GM21529 (cell line): ENCODE measurements around the gene ZCCHC14.
"Not testable (repeated sequence)": the region's sequence is repeated elsewhere in the genome, so short reads cannot be mapped to it uniquely, and the experiment has no call there.

Experiments used
- ATAC-seq: cut with Tn5 transposase; IDR thresholded peaks from one replicate; pipeline ENCODE4 v1.9.1; 2021; ENCODE audit not compliant: unreplicated experiment

Gene ZCCHC14

DNA sequence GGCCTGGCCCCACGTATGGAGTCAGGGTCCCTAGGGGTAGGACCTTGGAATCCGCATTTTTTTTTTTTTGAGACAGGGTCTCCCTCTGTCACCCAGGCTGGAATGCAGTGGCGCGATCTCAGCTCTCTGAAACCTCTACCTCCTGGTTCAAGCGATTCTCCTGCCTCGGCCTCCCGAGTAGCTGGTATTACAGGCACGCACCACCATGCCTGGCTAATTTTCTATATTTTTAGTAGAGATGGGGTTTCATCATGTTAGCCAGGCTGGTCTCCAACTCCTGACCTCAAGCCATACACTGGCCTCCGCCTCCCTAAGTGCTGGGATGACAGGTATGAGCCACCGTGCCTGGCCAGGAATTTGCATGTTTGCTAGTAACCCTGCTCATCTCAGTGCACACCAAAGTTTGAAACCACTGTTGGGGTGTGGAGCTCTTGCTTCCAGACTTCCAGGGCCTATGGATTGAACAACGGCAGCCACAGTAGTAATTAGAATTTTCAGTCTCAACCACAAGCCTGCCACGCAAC is 5.0 kb upstream of the ZCCHC14 start:
- not testable (repeated sequence) for ATAC-seq

DNA sequence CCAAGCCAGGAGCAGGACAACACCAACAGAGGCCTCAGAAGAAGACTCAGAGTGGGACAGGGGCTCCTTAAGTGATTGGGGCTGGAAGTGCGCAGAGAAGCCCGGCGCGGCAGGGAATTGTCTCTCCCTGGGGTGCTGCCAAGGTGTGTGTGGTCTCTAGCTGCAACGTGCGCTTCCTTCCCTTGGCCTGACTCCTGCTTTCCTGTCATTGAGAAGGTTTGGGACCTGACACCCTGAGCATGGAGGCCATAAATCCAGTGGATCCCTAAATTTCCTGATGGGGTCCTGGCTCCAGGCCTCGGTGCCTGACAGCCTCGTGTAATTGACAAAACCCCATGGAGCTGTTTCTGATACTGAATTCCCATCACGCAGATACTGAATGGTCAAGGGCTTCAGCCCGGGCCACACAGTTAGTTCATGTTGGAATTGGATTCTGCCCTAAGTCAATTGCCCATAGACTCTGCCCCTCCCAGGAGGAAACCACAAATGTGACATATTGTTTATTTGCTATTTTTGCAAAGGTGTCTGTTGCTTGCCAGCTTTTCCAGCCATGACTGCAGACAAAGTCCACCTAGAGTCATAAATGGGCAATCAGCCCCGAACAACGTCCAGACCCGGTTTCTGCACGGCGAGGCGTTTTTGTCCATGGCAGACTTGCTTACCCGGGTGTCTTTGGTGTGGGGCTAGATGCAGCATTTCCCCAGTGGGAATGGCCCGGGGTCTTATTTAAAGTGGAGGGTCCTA is 4.4 kb upstream of the ZCCHC14 start:
- ATAC-seq, result not testable (repeated sequence)

DNA sequence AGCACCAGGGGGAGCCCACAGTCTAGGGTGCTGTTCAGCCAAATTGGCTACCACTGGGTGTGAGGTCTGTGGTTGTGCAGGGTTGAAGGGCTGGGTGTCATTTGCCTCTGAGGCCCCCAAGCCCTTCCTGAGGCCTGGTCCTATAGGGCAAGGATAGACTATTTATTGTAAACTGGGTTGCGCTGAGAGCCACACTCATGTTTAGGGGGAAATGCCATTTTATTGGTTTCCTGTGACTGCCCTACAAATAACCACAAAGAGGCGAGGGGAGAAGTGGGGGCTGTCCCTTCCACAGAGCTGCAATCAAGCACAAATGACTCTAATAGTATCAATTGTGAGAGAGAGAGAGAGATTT is 3.6 kb upstream of the ZCCHC14 start:
- ATAC-seq, result no peak

DNA sequence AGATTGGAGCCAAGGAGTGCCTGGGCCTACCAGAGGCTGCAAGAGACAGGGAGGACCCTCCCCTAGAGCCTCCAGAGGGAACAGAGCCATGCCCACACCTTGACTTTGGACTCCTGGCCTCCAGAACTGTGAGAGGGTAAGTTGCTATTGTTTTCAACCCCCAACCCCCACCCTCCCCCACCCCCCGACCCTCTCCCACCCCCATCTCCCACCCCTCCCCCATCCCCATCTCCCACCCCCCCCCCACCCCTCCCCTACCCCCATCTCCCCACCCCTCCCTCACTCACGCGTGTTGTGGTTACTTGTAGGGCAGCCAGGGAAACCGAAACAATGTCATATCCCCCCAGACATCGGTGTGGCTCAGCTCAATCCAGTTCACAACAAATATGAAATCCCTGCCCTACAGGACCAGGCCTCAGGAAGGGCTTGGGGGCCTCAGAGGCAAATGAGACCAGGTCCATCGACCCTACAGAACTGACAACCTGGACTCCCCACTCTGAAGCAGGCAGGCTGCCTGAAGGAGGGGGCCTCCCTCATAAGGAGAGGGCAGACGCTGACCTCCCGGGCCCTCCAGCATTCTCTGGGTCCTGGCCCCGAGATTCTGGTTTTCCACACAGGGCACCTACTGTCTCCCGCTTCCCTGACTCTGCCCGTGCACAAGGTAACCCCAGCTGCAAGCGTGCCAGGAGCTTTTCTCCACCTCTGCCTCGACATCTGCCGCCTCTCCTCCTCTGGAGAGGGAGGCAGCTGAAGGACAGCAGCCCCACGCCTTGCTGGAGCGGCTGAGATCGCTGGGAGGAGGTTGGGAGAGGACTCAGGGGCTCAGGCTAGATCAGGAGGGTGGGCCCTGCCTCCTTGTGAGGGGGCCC is 3.0 kb upstream of the ZCCHC14 start:
- no peak for ATAC-seq

DNA sequence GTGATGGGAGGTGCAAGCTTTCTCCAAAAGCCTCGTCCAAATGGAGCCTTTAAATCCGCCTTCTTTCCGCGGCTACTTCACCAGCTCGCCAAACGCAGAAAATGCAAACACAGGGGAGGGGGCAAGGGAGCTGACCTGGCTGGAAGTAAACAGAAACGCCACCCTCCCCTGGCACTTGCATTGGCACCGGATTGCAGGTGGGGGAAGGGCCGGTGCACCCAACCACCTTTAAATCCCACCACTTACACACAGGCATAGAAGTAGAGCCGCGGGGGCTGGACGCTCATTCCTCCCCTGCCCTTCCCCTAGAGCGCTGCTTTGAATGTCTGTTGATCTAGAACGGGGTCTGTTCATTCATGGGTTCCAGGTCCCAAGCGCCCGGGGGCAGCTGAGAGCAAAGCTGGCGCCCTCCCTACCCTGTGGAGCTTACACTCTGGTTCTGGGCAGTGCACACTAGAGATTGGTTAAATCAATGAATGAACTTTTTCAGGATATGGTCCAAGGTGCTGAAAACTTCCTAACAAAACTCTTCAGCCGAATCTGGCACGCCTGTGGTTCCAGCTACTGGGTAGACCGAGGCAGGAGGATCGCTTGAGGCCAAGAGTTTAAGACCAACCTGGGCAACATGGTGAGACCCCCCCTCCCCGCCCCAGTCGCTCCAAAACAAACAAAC is 920 bp upstream of the ZCCHC14 start:
- no peak for ATAC-seq

DNA sequence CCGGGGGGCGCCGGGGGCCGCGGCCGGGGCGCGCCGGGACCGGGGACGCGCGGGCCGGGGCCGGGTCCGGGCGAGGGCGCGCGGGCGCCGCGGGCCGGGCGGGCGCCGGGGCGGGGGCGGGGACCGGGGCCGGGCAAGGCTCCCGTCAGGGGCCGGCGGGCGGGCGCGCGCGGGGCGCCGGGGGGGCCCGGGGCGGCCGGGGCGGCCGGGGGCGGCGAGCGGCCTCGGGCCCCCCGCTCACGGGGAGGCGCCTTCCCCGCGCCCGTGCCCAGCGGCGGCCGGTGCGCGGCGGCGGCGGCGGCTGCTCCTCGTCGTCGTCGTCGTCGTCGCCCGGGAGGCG is 563 bp downstream of the ZCCHC14 start:
- no peak for ATAC-seq

DNA sequence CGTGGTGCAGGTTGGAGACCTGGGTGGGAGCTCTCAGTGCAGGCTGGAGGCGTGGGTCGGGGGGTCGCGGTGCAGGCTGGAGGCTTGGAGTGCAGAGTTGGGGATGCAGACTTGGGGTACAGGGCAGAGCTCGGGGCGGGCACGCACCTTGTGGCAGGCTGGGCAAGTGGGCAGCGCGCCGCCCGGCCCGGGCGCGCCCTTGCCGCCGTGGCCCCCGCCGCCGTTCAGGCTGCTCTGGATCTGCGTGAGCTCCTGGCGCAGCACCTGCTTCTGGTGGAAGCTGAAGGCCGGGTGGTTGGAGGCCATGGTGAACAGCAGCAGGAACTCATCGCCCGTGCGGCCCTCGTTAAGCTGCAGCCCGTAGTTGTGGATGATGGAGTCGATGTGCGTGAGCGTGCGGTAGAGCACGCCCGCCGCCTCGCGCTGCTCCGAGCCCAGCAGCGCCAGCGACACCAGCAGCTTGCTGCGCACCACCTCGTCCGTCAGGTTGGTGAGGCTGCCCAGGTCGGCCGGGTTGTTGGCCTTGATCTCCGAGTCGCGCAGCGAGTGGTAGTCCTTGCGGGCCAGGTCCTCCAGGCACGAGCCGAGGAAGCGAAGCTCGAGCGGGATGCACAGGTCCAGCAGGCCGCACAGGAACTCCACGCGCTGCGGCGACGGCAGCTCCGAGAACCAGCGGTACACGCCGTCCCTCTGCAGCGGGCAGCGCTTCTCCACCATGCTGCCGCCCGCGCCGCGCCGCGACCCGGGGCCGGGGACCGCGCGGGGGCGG is 1.1 kb downstream of the ZCCHC14 start:
- no peak for ATAC-seq

DNA sequence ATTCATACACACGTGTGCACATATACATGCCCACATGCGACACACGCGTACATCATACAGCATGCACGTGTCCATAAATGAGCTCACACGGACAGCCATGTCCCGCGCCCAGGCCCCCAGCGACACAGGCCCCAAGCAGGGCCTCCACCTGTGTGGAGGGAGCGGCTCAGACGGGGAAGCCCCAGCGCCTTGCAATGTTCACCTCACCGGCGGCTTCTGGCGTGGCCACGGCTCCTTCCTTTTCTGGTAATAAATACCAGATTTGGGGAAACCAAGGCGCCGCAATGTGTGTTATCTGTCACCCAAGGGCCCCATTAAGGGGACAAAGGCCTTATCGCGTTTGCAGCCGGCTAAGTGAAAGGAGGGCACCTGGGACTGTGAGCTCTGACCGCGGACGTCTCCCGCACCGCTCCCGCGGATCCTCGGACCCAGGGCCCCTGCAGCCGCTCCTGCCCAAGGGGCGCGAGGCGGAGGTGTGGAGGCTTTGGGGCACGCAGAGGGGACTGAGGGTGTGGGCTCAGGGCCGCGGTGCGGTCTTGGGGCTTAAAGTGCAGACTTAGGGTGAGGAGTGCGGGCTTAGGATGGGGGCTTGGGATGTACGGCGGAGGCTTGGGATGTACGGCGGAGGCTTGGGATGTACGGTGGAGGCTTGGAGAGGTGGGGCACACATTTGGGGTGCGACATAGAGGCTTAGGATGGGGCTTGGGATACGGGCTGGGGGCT is 1.9 kb downstream of the ZCCHC14 start:
- not testable (repeated sequence) for ATAC-seq

DNA sequence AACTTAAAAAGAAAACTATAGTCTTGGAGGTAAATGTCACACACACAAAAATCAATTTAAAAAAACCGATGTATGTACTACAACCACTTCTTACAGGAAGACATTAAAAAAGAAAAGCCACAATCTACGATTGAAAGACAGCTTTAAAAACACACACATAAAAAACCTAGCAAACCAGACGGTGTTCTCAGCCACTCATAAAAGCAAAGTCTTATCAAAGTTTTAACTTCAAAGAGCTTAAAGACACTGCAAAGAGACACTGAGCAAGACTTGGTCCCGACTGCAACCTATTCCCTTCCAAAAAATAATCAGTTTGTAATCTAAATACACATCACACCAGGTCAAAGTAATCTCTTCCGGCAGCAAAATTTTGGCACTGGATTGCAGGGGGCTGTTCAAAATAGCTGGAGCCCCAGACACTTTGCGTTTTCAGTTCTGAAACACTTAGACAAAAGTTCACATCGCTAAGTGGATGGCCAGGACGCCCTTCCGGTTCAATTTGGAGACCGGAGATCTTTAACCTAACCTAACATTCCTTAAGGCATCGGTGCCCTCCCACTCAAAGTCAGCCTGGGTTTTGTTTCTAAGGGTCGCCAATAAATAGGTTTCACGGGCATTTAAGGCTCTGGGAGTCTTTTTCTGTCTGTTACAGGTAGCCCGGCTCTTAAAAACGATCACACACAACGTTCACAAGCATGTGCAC is 2.6 kb downstream of the ZCCHC14 start:
- ATAC-seq, result no peak

DNA sequence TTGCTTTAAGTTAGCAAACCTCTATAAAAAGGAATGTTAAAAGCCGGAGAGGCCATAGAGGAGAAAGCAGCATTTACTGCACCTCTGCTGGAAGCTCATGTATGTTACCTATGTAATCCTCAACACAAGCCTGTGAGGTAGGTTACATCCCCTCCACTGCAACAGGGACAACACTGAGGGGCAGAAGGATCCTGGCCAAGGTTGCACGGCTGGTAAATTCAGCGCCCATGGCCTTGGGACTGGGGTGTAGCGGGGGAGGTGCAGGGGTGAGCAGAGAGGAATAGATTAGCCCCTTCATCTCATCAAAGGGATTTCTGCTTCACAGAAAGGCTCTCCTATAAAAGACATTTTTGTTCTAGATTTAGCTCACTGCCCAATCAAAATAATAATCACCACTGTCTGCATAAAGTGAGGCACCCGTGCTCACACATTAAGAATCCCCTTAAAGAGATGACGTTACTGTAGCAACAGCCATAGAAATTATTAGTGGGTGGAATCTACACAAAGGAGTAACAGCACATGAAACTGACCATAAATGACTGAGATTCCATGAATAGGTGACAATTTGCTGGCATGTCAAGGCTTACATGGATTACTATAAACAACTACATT is 3.3 kb downstream of the ZCCHC14 start:
- no peak for ATAC-seq

DNA sequence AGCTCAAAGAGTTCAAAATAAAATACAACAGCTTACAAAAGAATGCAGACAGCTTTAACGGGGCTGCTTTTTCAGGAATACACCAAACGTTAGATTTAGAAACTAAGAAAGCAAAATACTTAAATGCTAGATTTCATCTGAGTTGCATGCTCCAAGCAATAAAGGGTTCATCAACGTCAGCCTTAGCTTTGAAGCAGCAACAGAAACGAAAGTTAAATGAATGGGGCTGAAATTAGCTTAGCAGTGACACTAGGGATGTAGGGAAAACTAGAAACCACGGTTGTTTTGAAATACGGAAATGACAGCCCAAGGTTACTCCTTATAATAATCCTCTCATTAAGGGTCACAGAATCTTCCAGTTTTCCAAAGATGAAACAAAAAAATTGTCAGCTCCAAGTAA is 3.9 kb downstream of the ZCCHC14 start:
- ATAC-seq, result not testable (repeated sequence)

DNA sequence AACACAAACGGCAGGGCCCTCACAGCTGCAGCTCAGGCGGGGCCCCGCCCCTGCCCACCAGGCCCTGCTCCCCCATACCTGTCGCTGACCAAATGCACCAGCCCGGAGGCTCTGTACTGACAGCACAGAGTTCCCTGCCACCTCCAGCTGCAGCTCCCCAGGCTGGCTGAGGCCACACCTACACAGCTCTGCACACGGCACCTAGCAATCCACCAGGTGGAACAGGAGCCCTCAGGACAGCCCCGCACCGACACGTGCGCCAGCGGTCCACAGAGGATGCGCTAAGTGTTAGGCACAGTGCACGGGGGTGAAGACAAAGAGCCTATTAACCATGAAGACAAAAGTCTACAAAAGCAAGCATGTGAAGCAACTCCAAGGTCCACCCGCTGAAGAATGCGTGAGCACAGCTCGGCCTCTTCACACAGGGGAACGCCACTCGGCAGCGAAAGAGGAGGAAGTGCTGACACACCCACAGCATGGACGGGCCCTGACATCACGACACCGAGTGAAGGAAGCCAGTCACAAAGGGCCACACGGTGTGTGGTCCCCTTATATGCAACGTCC is 5.4 kb downstream of the ZCCHC14 start:
- no peak for ATAC-seq

DNA sequence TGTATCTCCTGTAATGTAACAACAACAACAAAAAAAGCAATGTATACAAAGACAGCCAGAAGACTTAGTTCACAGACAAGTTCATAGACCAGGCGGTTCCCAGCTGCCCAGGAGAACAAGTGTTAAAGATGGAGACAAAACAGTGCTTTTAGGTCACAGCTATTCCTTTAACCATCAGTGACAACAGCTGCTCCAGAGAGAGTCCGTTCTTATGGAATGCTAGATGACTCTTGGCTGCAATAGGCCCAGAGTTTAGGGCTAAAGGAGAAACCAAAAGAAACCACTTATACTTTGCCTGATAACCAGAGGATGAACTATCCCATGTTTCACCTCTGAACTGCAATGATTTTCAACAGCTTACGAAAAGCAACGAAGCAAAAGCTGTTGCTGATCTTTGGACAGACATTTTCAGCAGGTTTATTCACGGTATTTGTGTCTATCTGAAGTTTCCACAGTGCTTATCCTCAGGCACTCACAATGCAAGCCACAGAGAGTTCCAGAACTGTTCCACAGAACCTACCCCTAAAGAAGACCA is 6.0 kb downstream of the ZCCHC14 start:
- ATAC-seq, result no peak

DNA sequence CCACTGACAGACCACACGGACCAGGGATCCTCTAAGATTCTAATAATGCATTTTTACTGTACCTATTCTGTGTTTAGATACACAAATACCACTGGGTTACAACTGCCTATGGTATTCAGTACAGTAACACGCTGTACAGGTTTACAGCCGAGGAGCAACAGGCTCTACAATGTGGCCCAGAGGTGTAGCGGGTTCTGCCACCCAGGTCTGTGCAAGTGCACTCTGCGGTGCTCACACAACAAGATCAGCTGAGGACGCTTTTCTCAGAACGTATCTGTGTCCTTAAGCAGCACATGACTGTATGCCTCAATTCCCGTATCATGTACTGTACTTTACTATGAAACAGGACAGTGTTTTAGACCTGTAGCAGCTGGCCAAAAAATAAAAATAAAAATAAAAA is 6.5 kb downstream of the ZCCHC14 start:
- no peak for ATAC-seq

DNA sequence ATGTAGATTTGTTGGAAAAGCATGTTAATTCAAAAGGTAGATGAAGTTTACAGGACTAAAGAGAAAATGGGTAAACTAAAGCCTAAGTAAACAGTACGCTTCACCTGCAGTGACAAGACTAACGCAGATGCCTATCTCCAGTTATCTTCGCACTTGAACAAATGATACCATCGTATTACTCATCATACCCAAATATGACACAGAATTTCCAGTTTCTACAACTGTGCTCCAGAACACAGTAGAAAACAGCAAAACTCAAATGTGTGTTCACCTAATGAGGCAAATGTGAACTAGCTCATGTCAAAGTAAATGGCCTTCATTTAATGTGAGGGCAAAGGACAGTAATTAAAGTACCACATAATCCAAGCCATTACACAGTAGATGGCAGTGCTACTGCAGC is 7.0 kb downstream of the ZCCHC14 start:
- not testable (repeated sequence) for ATAC-seq

DNA sequence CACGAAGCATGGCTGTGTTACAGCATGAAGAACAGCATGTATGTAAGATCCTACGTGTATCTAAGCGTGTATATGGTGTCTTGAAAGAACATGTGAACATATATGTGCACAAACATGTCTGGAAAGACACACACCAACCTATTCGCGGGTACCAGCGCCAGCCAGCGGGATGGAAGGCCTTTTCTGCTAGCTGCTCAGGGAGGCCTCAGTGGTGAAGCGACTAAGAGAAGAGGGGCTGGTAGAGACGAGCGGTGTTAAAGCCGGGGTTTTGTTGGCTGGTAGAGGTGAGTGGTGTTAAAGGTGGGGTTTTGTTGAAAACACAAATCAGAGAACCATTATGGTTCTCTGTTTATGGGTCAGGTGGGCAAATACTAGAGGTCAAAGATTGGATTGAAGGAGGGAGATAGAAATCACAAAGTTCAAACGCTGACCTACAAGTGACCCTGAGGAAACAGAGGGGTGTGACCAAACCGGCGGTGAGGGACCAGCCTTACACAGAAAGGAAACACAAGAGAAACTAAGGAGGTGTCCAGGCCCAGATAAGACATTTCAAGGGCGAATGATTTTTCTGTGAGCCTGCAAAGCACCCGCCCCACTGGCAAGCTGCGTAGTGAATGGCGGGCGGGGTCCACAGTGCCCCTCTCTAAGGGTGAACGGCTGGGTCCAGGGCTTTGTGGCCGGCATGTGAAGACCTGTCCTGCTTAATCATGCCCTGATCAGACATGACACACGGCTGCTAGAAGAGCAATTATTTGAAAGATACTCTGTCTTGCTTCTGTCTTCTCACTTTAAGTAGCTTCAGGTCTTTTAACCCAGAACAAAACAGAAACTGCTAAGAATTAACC is 8.1 kb downstream of the ZCCHC14 start:
- ATAC-seq, result no peak

DNA sequence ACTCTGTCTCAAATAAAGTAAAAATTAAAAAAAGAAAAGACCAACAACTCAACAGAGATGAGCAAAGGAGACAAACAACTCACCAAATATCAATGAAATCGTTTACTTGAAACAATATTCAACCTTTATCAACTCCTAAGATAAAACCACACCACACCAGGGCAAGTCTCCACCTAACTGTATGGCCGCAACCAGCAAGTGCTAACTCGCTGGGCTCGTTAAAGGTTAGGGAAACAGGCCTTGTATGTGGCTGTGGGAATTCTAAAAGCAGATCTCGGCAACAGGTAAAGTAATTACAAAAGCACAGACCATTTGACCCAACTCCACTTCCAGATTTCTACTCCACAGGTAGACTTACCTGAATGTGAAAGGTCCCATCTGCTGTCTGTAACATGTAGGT is 9.3 kb downstream of the ZCCHC14 start:
- ATAC-seq, result no peak

DNA sequence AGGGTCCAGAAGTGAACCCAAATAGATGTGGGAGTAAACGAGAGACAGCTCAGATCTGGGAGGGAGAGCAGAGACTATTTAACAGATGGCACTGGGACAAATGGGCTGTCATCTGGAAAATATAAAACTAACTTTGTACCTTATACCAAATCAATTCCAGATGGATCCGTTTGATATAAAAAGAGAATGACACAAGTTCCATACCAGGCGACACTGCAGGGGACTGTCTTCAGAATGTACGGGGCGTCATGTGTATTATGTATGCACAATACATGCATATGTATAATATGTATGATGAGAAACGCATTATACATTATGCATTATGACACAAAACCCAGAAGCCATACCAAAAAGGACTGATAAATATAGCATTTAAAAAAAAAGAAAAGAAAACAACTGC is 10.2 kb downstream of the ZCCHC14 start:
- ATAC-seq, result not testable (repeated sequence)
